NCI-H82 treated with DMSO at 0.1 percent for 48 hours (cell line): ENCODE data around the gene SOCS1.

Experiments
- DNase-seq: peaks from one replicate; lab custom pipeline; 2025; ENCODE audit not compliant: unreplicated experiment; lab: John Stamatoyannopoulos, UW

The SOCS1 gene

GRCh38 chr16:11205754-11206581, 50.0 kb downstream of the SOCS1 start:
- no peak for DNase-seq

- no peak for DNase-seq
These were observed 50.8 kb downstream of the SOCS1 start for GRCh38 chr16:11205065-11205699.

- DNase-seq = no peak
These were observed 51.4 kb downstream of the SOCS1 start for GRCh38 chr16:11204513-11205047.
